ENCODE measurements around the gene INHBC.

- TF ChIP-seq CTCF (conservative IDR thresholded peaks at IDR 0.05; ENCODE audit: low read depth, low read length) (no peak), EZH2 (IDR thresholded peaks at IDR 0.05; ENCODE audit: low read length, unreplicated experiment) (no peak), EZH2phosphoT487 (IDR thresholded peaks at IDR 0.05; ENCODE audit: borderline replicate concordance, low read length) (no peak)
Observed at GRCh38 chr12:57448669-57449068, 14.1 kb downstream of the INHBC start.

All from PC-3 (cell line).